Measurements from ENCODE around the gene SELENOF.

The SELENOF gene

DNA sequence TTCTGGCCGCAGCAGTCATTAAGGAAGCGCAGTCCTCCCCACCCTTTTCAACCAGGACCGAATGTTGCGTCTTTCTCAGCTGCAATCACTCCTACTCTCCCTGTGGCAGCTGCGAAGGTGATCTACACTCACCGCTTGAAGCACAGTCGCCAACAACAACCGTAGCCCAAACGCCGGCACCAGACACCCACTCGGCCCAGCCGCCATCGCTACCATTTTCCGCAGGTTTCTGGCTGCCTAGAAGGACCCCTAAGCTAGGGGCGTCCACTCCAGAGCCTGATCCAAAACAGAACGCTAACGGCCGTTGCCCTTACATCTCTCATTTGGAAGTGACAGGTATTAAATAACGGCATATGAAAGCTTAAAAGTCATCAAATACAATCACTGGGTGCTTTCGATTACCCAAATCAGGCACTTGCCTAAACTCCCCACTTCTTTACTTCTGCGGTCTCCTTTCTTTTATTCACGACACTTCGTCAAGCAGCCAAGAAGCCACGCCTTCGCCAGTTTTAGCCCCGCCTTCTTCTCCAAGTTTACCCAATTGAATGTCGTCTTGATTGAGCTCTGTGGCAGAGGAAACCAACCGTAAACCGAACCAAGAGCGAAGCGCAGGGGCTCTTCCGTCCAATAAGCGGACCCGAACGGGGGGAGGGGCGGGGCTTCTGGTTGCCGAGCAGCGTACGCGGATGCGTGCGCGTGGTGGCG is at the start of gene SELENOF:
Gene SELENOF, minus strand, starts transcription at position 231 of the 705 bp plus-strand sequence. Its CDS starts 15 bp downstream, at position 216.
- no peaks in the 10 kb centered on the region for H3K27me3 ChIP-seq (ENCODE audit: control insufficient read depth, insufficient read depth, low read length)
- no peaks in the 10 kb centered on the region for H3K9me3 ChIP-seq (ENCODE audit: control insufficient read depth, insufficient read depth, low read length)
- H3K9ac ChIP-seq (ENCODE audit: low read depth, low read length) = peak within 1 kb of the TSS; percentile 100
- H3K4me3 ChIP-seq (ENCODE audit: low read depth, low read length) = peak within 1 kb of the TSS; percentile 100
- peaks cover 6% of the 10 kb centered on the region for H3K4me1 ChIP-seq (ENCODE audit: control insufficient read depth, insufficient read depth, low read length)
- H3K36me3 ChIP-seq (ENCODE audit: control insufficient read depth, insufficient read depth, low read length) = no peaks in the 10 kb centered on the region

DNA sequence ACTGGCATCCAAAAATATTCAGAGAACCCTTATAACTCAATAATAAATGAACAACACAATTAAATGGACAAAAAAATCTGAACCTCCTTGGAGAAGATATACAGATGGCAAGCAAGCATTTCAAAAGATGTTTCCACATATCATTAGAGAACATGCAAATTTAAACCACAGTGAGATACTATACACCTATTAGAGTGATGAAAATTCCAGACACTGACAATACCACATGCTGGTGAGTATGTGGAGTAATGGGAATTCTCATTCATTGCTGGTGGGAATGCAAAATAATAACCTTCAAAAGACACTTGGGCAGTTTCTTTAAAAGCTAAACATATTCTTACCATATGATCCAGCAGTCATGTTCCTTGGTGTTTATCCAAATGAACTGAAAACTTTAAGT is 46.6 kb upstream of the SELENOF start:
- H3K9ac ChIP-seq (ENCODE audit: low read depth, low read length) = no peak overlapping the region
- H3K4me1 ChIP-seq (ENCODE audit: control insufficient read depth, insufficient read depth, low read length) = no peaks in the 10 kb centered on the region

DNA sequence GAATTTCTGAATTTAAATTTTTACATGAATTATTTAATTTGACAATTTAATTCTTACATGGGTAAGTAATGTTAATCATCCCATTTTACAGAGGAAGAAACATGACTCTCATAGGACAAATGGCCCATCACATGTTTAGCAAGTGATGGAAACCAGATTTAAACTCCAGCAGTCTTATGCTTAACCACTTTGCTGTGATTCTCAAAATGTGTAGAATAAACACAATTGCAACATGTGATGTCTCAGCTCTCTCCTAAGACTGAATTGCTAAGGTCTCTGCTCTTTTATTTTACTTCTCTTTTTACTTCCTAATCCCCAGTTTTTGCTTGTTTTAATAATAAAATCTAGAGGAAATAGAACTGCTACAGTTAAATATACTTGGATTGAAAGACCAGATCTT is 43.3 kb upstream of the SELENOF start:
- Histone ChIP-seq H3K9ac (ENCODE audit: low read depth, low read length) (no peak overlapping the region), H3K4me1 (ENCODE audit: control insufficient read depth, insufficient read depth, low read length) (no peaks in the 10 kb centered on the region), H3K36me3 (ENCODE audit: control insufficient read depth, insufficient read depth, low read length) (no peaks in the 10 kb centered on the region), H3K4me3 (ENCODE audit: low read depth, low read length) (no peak overlapping the region), H3K9me3 (ENCODE audit: control insufficient read depth, insufficient read depth, low read length) (no peaks in the 10 kb centered on the region), H3K27me3 (ENCODE audit: control insufficient read depth, insufficient read depth, low read length) (no peaks in the 10 kb centered on the region)

More for the DNA sequence above, 46.6 kb upstream of the SELENOF start:
- no peaks in the 10 kb centered on the region for H3K9me3 ChIP-seq (ENCODE audit: control insufficient read depth, insufficient read depth, low read length)
- no peaks in the 10 kb centered on the region for H3K36me3 ChIP-seq (ENCODE audit: control insufficient read depth, insufficient read depth, low read length)
- H3K4me3 ChIP-seq (ENCODE audit: low read depth, low read length) = no peak overlapping the region
- no peaks in the 10 kb centered on the region for H3K27me3 ChIP-seq (ENCODE audit: control insufficient read depth, insufficient read depth, low read length)

DNA sequence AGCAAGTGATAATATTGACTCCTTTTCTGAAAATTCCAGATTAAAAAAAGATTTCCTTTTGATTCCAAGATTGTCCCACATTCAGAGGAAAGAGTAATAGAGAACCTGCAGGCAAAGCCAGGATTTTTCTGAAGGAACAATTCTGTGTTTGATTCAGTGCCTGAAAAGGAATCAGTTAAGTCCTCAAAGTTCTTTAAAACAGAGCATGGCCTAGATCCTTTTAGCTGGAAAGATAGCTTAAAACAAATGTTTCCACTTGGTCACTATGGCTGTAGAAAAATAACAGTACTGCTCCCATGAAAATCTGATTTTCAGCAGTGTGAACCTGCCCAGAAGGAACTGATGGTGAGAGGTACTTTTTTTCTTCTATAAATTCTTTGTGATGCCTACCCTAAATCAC is 42.3 kb upstream of the SELENOF start:
- Histone ChIP-seq H3K9ac (ENCODE audit: low read depth, low read length) (no peak overlapping the region), H3K27me3 (ENCODE audit: control insufficient read depth, insufficient read depth, low read length) (no peaks in the 10 kb centered on the region), H3K9me3 (ENCODE audit: control insufficient read depth, insufficient read depth, low read length) (no peaks in the 10 kb centered on the region), H3K4me1 (ENCODE audit: control insufficient read depth, insufficient read depth, low read length) (peaks cover under 1% of the 10 kb centered on the region), H3K4me3 (ENCODE audit: low read depth, low read length) (no peak overlapping the region), H3K36me3 (ENCODE audit: control insufficient read depth, insufficient read depth, low read length) (no peaks in the 10 kb centered on the region)

DNA sequence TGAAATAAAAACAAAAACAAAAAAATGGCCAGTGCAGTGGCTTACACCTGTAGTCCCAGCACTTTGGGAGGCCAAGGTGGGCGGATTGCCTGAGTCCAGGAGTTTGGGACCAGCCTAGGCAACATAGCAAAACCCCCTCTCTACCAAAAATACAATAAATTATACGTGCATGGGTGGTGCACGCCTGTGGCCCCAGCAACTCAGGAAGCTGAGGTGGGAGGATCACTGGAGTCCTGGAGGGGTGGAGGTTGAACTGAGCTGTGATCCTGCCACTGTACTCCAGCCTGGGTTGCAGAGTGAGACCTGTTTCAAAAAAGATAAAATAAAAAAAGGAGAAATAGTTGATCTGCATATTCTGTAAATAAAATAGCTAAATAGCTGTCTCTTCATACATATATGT is 41.8 kb upstream of the SELENOF start:
- Histone ChIP-seq H3K4me3 (ENCODE audit: low read depth, low read length) (no peak overlapping the region), H3K9ac (ENCODE audit: low read depth, low read length) (no peak overlapping the region), H3K36me3 (ENCODE audit: control insufficient read depth, insufficient read depth, low read length) (no peaks in the 10 kb centered on the region)

DNA sequence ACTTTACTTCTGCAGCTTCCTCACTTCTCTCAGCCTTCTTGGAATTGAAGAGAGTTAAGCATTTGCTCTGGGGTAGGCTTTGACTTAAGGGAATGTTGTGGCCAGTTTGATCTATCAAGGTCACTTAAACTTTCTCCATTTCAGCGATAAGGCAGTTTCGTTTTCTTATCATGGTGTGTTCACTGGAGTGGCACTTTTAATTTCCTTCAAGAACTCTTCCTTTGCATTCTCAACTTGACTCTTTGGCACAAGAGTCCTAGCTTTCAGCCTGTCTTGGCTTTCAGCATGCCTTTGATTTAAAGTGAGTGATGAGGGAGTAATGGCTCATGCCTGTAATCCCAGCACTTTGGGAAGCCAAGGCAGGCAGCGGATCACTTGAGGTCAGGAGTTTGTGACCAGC is 39.2 kb upstream of the SELENOF start:
- Histone ChIP-seq H3K36me3 (ENCODE audit: control insufficient read depth, insufficient read depth, low read length) (no peaks in the 10 kb centered on the region), H3K4me1 (ENCODE audit: control insufficient read depth, insufficient read depth, low read length) (peaks cover 8% of the 10 kb centered on the region), H3K9ac (ENCODE audit: low read depth, low read length) (no peak overlapping the region), H3K4me3 (ENCODE audit: low read depth, low read length) (no peak overlapping the region), H3K9me3 (ENCODE audit: control insufficient read depth, insufficient read depth, low read length) (no peaks in the 10 kb centered on the region), H3K27me3 (ENCODE audit: control insufficient read depth, insufficient read depth, low read length) (no peaks in the 10 kb centered on the region)

More for the DNA sequence above, 41.8 kb upstream of the SELENOF start:
- Histone ChIP-seq H3K9me3 (ENCODE audit: control insufficient read depth, insufficient read depth, low read length) (no peaks in the 10 kb centered on the region), H3K27me3 (ENCODE audit: control insufficient read depth, insufficient read depth, low read length) (no peaks in the 10 kb centered on the region), H3K4me1 (ENCODE audit: control insufficient read depth, insufficient read depth, low read length) (peaks cover 6% of the 10 kb centered on the region)

DNA sequence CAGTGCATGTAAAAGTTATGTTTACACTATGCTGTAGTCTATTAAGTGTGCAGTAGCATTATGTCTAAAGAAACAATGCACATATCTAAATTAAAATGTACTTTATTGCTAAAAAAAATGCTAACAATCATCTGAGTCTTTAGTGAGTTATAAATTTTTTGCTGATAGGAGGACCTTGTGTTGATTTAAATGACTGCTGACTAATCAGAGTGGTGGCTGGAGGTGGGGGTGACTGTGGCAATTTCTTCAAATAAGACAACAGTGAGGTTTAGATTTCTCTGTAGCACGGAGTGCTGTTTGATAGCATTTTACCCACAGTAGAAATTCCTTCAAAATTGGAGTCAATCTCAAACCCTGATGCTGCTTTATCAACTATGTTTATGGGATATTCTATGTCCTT is 37.5 kb upstream of the SELENOF start:
- H3K9ac ChIP-seq (ENCODE audit: low read depth, low read length) = no peak overlapping the region
- peaks cover 8% of the 10 kb centered on the region for H3K4me1 ChIP-seq (ENCODE audit: control insufficient read depth, insufficient read depth, low read length)
- no peaks in the 10 kb centered on the region for H3K9me3 ChIP-seq (ENCODE audit: control insufficient read depth, insufficient read depth, low read length)
- H3K4me3 ChIP-seq (ENCODE audit: low read depth, low read length) = no peak overlapping the region
- H3K36me3 ChIP-seq (ENCODE audit: control insufficient read depth, insufficient read depth, low read length) = no peaks in the 10 kb centered on the region
- no peaks in the 10 kb centered on the region for H3K27me3 ChIP-seq (ENCODE audit: control insufficient read depth, insufficient read depth, low read length)

DNA sequence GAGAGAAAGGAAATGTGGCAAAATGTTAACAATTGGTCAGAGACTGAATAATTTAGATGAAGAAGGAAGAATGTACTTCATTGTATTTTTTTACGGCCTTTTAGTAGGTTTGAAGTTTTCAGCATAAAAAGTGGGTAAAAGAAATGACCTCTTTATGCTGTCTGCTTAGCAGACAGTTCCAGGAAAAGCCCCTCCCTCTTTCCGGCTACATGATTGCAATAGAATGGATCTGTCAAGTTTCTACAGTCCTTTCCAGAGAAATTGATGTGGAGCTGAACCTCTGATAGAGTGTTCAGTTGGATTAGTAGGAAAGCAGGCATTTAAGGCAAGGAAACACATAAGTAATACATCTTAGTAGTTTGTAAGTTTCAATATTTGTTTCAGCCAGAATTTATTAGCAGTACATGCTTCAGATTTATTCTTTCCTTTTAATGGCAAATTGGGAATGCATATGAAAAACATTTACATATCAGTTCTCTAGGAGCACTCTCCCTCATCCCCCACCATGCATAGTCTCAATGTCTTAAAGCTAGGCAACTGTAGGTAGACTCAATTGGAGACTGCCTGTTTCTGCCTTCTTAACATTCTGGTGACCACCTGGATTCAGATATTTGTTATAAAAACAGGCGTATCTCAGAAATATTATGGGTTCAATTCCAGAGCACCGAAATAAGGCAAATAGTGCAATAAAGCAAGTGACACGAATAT is 36.9 kb upstream of the SELENOF start:
- Histone ChIP-seq H3K4me3 (ENCODE audit: low read depth, low read length) (no peak overlapping the region), H3K4me1 (ENCODE audit: control insufficient read depth, insufficient read depth, low read length) (peaks cover 8% of the 10 kb centered on the region), H3K9ac (ENCODE audit: low read depth, low read length) (no peak overlapping the region), H3K27me3 (ENCODE audit: control insufficient read depth, insufficient read depth, low read length) (no peaks in the 10 kb centered on the region), H3K9me3 (ENCODE audit: control insufficient read depth, insufficient read depth, low read length) (no peaks in the 10 kb centered on the region), H3K36me3 (ENCODE audit: control insufficient read depth, insufficient read depth, low read length) (no peaks in the 10 kb centered on the region)

DNA sequence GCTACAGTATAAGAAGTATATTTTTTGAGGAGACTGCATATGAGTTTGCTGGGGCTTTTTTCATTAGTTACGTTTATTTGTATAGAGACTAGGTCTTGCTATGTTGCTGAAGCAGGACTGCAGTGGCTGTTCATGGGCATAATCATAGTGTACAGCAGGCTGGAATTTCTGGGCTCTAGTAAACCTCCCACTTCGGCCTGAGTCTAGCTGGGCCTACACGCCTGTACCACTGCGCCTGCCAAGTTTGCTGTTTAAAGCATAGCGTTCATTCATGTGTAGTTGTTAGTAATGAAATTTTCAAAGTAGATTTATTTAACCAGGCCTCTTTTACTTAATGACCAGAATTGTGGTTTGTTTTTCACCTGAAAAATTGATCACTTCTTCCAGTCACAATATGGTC is 34.3 kb upstream of the SELENOF start:
- no peaks in the 10 kb centered on the region for H3K36me3 ChIP-seq (ENCODE audit: control insufficient read depth, insufficient read depth, low read length)
- no peak overlapping the region for H3K9ac ChIP-seq (ENCODE audit: low read depth, low read length)
- peaks cover 8% of the 10 kb centered on the region for H3K4me1 ChIP-seq (ENCODE audit: control insufficient read depth, insufficient read depth, low read length)
- H3K9me3 ChIP-seq (ENCODE audit: control insufficient read depth, insufficient read depth, low read length) = no peaks in the 10 kb centered on the region
- H3K4me3 ChIP-seq (ENCODE audit: low read depth, low read length) = no peak overlapping the region
- no peaks in the 10 kb centered on the region for H3K27me3 ChIP-seq (ENCODE audit: control insufficient read depth, insufficient read depth, low read length)

DNA sequence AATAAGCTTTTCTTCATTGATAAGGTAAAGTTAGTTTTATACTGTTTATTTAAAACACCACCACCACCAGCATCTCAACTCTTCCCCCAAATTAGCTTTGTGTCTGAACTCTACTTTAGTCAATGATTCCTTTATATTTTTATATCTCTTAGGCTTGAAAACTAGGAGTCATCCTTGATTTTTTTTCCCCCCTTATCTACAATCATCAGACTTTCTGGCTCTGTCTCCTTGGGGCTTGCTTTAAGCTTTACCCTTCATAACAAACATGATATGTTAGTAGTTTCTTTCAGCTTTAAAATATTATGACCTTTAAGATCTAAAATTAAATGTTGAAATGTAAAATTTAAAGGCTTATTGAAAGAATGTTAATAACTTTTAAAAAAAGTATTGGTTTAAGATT is 28.8 kb upstream of the SELENOF start:
- no peak overlapping the region for H3K4me3 ChIP-seq (ENCODE audit: low read depth, low read length)
- no peaks in the 10 kb centered on the region for H3K9me3 ChIP-seq (ENCODE audit: control insufficient read depth, insufficient read depth, low read length)
- peaks cover 6% of the 10 kb centered on the region for H3K4me1 ChIP-seq (ENCODE audit: control insufficient read depth, insufficient read depth, low read length)
- no peaks in the 10 kb centered on the region for H3K27me3 ChIP-seq (ENCODE audit: control insufficient read depth, insufficient read depth, low read length)
- no peak overlapping the region for H3K9ac ChIP-seq (ENCODE audit: low read depth, low read length)
- no peaks in the 10 kb centered on the region for H3K36me3 ChIP-seq (ENCODE audit: control insufficient read depth, insufficient read depth, low read length)

DNA sequence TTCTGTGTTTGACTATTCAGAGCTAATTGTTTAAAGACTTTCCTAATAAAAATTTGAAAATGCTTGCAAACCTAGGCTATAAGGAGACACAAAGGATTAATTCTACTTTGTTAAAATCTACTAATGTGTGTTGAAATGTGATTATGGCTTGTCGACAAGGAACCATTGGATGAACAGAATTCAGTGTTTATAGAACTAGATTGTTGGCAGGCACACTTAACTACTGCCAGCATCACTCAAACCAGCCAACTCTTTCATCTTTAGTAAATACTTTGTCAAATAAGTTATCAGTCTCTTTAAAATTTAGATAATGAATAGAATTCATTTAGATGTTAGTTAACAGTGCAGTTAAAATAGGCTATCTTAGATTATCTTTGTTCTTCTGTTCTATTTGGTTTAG is 28.1 kb upstream of the SELENOF start:
- H3K4me1 ChIP-seq (ENCODE audit: control insufficient read depth, insufficient read depth, low read length) = peaks cover 6% of the 10 kb centered on the region

DNA sequence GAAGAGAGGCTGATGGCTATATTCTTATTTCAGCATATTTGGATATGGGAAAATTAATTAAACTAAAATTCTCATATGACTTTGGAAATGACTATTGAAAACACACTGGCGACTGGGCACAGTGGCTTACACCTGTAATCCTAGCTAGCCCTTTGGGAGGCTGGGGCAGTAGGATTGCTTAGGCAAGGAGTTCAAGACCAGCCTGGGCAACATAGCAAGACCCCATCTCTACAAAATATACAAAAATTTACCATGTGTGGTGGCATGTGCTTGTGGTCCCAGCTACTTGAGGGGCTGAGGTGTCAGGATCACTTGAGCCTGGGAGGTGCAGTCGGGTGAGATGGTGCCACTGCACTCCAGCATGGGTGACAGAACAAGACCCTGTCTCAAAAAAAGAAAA is 26.7 kb upstream of the SELENOF start:
- Histone ChIP-seq H3K9me3 (ENCODE audit: control insufficient read depth, insufficient read depth, low read length) (no peaks in the 10 kb centered on the region), H3K9ac (ENCODE audit: low read depth, low read length) (no peak overlapping the region), H3K4me3 (ENCODE audit: low read depth, low read length) (no peak overlapping the region), H3K4me1 (ENCODE audit: control insufficient read depth, insufficient read depth, low read length) (peaks cover 6% of the 10 kb centered on the region), H3K27me3 (ENCODE audit: control insufficient read depth, insufficient read depth, low read length) (no peaks in the 10 kb centered on the region), H3K36me3 (ENCODE audit: control insufficient read depth, insufficient read depth, low read length) (no peaks in the 10 kb centered on the region)

More for the DNA sequence above, 28.1 kb upstream of the SELENOF start:
- Histone ChIP-seq H3K9me3 (ENCODE audit: control insufficient read depth, insufficient read depth, low read length) (no peaks in the 10 kb centered on the region), H3K4me3 (ENCODE audit: low read depth, low read length) (no peak overlapping the region), H3K9ac (ENCODE audit: low read depth, low read length) (no peak overlapping the region), H3K27me3 (ENCODE audit: control insufficient read depth, insufficient read depth, low read length) (no peaks in the 10 kb centered on the region), H3K36me3 (ENCODE audit: control insufficient read depth, insufficient read depth, low read length) (no peaks in the 10 kb centered on the region)

All from iPS-15b (cell line).